Calu3 (cell line): ENCODE results near the gene SERGEF. TPM values are rescaled to one million over a fixed set of nuclear protein-coding genes. Genes with fewer than 3 reads are reported as not detected.

Source experiments
- BruUV-seq: library from RNA; stranded (reverse); fragments of 400-500 nt; replicated peaks from 2 replicates; lab custom pipeline; 2021; lab: Mats Ljungman, UMichigan
- CTCF ChIA-PET: fragments of 300-600 bp; sonication (Branson Sonifier 250); formaldehyde crosslinking; loops from one replicate; lab custom pipeline; 2022; ENCODE audit warnings: antibody characterized with exemption; lab: Charles Lee
- DNase-seq: peaks from one replicate; pipeline ENCODE4 v3.0.0; 2022
- H3K27ac Mint-ChIP-seq: one replicate; pipeline ENCODE4 v1.8.0; 2022; ENCODE audit warnings: mixed read lengths; ENCODE audit not compliant: unreplicated experiment
- H3K27me3 Mint-ChIP-seq: one replicate; pipeline ENCODE4 v1.8.0; 2022; ENCODE audit warnings: mixed read lengths; ENCODE audit not compliant: unreplicated experiment
- H3K36me3 Mint-ChIP-seq: one replicate; pipeline ENCODE4 v1.8.0; 2022; ENCODE audit warnings: mild to moderate bottlenecking, moderate library complexity, mixed read lengths; ENCODE audit not compliant: insufficient read depth, unreplicated experiment
- H3K4me1 Mint-ChIP-seq: one replicate; pipeline ENCODE4 v1.8.0; 2022; ENCODE audit warnings: mild to moderate bottlenecking, low read depth, mixed read lengths; ENCODE audit not compliant: unreplicated experiment
- H3K4me3 Mint-ChIP-seq: one replicate; pipeline ENCODE4 v1.8.0; 2022; ENCODE audit warnings: mild to moderate bottlenecking, low read depth, moderate library complexity, mixed read lengths; ENCODE audit not compliant: unreplicated experiment
- H3K9me3 Mint-ChIP-seq: one replicate; pipeline ENCODE4 v1.8.0; 2022; ENCODE audit warnings: low read depth, mixed read lengths; ENCODE audit not compliant: unreplicated experiment
- CTCF ChIP-seq: fragments of 200-600 bp; IDR thresholded peaks from one replicate; pipeline ENCODE4 v1.8.0; 2022; ENCODE audit warnings: antibody characterized with exemption; ENCODE audit not compliant: unreplicated experiment
- intact Hi-C: fragments of 100-400 bp; cut with micrococcal nuclease; formaldehyde crosslinking; loops from one replicate; pipeline ENCODE4 v1.10.0; 2022; ENCODE audit not compliant: unreplicated experiment
- total RNA-seq: library from RNA; stranded (reverse); gene quantifications from 2 replicates; pipeline ENCODE4 v1.2.3, GENCODE V29; 2022

Gene SERGEF
- total RNA-seq, 1 experiment from 2014 or later, result 28.1 TPM

GRCh38 chr11:17831883-17832282, 181.0 kb downstream of the SERGEF start:
- Mint-ChIP-seq H3K27ac (no peak overlapping the region), H3K9me3 (no peaks in the 10 kb centered on the region), H3K4me1 (no peaks in the 10 kb centered on the region), H3K27me3 (no peaks in the 10 kb centered on the region), H3K36me3 (no peaks in the 10 kb centered on the region), H3K4me3 (no peak overlapping the region)
- DNase-seq, result no peak
- no TSS peak for BruUV-seq
- intact Hi-C loops, result no loop called here
- TF ChIP-seq CTCF, result no peak
- CTCF ChIA-PET, result no interaction called here

- no peak overlapping the region for H3K27ac Mint-ChIP-seq
- CTCF ChIA-PET, result no interaction called here
- no TSS peak for BruUV-seq
- no peak overlapping the region for H3K4me3 Mint-ChIP-seq
- DNase-seq, result no peak
- intact Hi-C loops, result no loop called here
- no peaks in the 10 kb centered on the region for H3K36me3 Mint-ChIP-seq
- H3K9me3 Mint-ChIP-seq, result no peaks in the 10 kb centered on the region
- no peaks in the 10 kb centered on the region for H3K27me3 Mint-ChIP-seq
- no peaks in the 10 kb centered on the region for H3K4me1 Mint-ChIP-seq
- TF ChIP-seq CTCF, result no peak
These were observed 181.6 kb downstream of the SERGEF start for GRCh38 chr11:17831228-17831627.

- Mint-ChIP-seq H3K9me3 (no peaks in the 10 kb centered on the region), H3K27me3 (no peaks in the 10 kb centered on the region), H3K36me3 (no peaks in the 10 kb centered on the region), H3K4me1 (no peaks in the 10 kb centered on the region), H3K4me3 (no peak overlapping the region), H3K27ac (no peak overlapping the region)
- no TSS peak for BruUV-seq
- TF ChIP-seq CTCF, result no peak
- intact Hi-C loops, result no loop called here
- DNase-seq, result no peak
- CTCF ChIA-PET, result interaction anchor here (0.6 to 1.2 kb wide), 2 partner anchors 8 to 247 kb away, joined by 3 read pairs; no protein-coding TSS in a partner anchor
These were observed 184.5 kb downstream of the SERGEF start for GRCh38 chr11:17828311-17828751.

GRCh38 chr11:17827006-17827405, 185.8 kb downstream of the SERGEF start:
- no peaks in the 10 kb centered on the region for H3K36me3 Mint-ChIP-seq
- no peak for DNase-seq

More at GRCh38 chr11:17827006-17827405, 185.8 kb downstream of the SERGEF start:
- Mint-ChIP-seq H3K27me3 (no peaks in the 10 kb centered on the region), H3K4me3 (no peak overlapping the region), H3K9me3 (no peaks in the 10 kb centered on the region), H3K27ac (no peak overlapping the region), H3K4me1 (no peaks in the 10 kb centered on the region)
- CTCF ChIA-PET, result no interaction called here
- TF ChIP-seq CTCF, result no peak
- intact Hi-C loops, result no loop called here
- BruUV-seq, result no TSS peak
